ENCODE measurements around the gene RUFY3. TPM values are rescaled to one million over a fixed set of nuclear protein-coding genes. Genes with fewer than 3 reads are reported as not detected.

Gene RUFY3
- total RNA-seq, 2 experiments from 2014 or later = 28.6 to 29.3 TPM

- CTCF ChIA-PET = interaction anchor here (1.0 kb wide), 3 partner anchors 68 to 150 kb away, joined by 3 to 4 read pairs (median 3); no protein-coding TSS in a partner anchor
- peaks cover 5% of the 10 kb centered on the region for H3K36me3 Mint-ChIP-seq (ENCODE audit: low read depth)
- no peak for DNase-seq
- H3K9me3 Mint-ChIP-seq = no peaks in the 10 kb centered on the region
- no peak overlapping the region for H3K4me3 Mint-ChIP-seq
- POLR2A ChIA-PET = interaction anchor here (0.6 kb wide), 1 partner anchor 108 kb away, joined by 3 read pairs; no protein-coding TSS in a partner anchor
- H3K4me1 Mint-ChIP-seq = peaks cover 13% of the 10 kb centered on the region
- H3K27me3 Mint-ChIP-seq = no peaks in the 10 kb centered on the region
- no peak overlapping the region for H3K27ac Mint-ChIP-seq
These were observed 121.1 kb downstream of the RUFY3 start for GRCh38 chr4:70842761-70843435.

DNA sequence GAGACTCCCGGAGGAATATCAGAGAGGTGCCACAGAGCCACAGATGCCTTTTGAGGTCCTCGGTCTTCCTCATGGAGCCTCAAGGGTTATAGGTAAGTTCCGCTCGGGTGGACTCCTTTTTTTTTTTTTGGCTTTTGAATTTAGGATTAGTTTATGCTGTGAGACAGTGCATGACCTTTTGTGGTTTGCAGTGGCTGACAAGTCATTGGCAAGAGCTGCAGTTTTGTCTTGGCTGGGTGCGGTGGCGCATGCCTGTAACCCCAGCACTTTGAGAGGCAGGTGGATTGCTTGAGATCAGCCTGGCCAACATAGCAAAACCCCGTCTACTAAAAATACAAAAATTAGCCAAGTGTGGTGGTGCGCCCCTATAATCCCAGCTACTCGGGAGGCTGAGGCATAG lies 122.4 kb downstream of the RUFY3 start:
- Mint-ChIP-seq H3K27ac (no peak overlapping the region), H3K27me3 (no peaks in the 10 kb centered on the region), H3K9me3 (no peaks in the 10 kb centered on the region), H3K36me3 (ENCODE audit: low read depth) (no peaks in the 10 kb centered on the region), H3K4me3 (no peak overlapping the region), H3K4me1 (peaks cover 10% of the 10 kb centered on the region)
- no peak for DNase-seq
- POLR2A ChIA-PET = no interaction called here
- CTCF ChIA-PET = interaction anchor here (0.7 to 1.5 kb wide), 3 partner anchors 48 to 271 kb away, joined by 3 to 5 read pairs (median 3); no protein-coding TSS in a partner anchor

GRCh38 chr4:70849291-70849690 lies 127.5 kb downstream of the RUFY3 start:
- Mint-ChIP-seq H3K27me3 (no peaks in the 10 kb centered on the region), H3K4me1 (no peaks in the 10 kb centered on the region), H3K4me3 (no peak overlapping the region), H3K9me3 (no peaks in the 10 kb centered on the region), H3K36me3 (ENCODE audit: low read depth) (no peaks in the 10 kb centered on the region), H3K27ac (no peak overlapping the region)
- DNase-seq = no peak
- POLR2A ChIA-PET = no interaction called here
- CTCF ChIA-PET = interaction anchor here (1.0 kb wide), 1 partner anchor 30 kb away, joined by 3 read pairs; no protein-coding TSS in a partner anchor

- Mint-ChIP-seq H3K27me3 (no peaks in the 10 kb centered on the region), H3K27ac (no peak overlapping the region), H3K4me1 (peaks cover 2% of the 10 kb centered on the region), H3K36me3 (ENCODE audit: low read depth) (no peaks in the 10 kb centered on the region), H3K4me3 (no peak overlapping the region), H3K9me3 (no peaks in the 10 kb centered on the region)
- no peak for DNase-seq
- POLR2A ChIA-PET = no interaction called here
- CTCF ChIA-PET = no interaction called here
These were observed 133.7 kb downstream of the RUFY3 start for GRCh38 chr4:70855464-70855863.

Other genes starting within 250 kb of the RUFY3 start
- not detected for gene MUC7, start 249.8 kb upstream of the RUFY3 start, total RNA-seq
- not detected for gene AMTN, start 203.4 kb upstream of the RUFY3 start, total RNA-seq
- gene AMBN, start 129.7 kb upstream of the RUFY3 start, total RNA-seq = not detected
- under 1 TPM in 1 of 2 experiments, not detected in 1; 0.46 TPM for gene ENAM, start 93.2 kb upstream of the RUFY3 start, total RNA-seq
- under 1 TPM in 1 of 2 experiments, not detected in 1; 0.23 TPM for gene JCHAIN, start 55.5 kb upstream of the RUFY3 start, total RNA-seq
- gene UTP3, start 33.4 kb upstream of the RUFY3 start, total RNA-seq = 10 to 100 TPM; 38.1 to 40.2 TPM
- gene GRSF1, start 117.9 kb downstream of the RUFY3 start, total RNA-seq = 10 to 100 TPM; 65.2 to 76.8 TPM
- gene MOB1B, start 180.4 kb downstream of the RUFY3 start, total RNA-seq = 10 to 100 TPM; 14.5 to 18.1 TPM